Erythroblast (primary cell): ENCODE data around the gene RAB7A.

Source experiments
- GATA1 ChIP-seq: IDR thresholded peaks from 2 replicates; pipeline ENCODE4 v1.6.1; 2011; ENCODE audit warnings: low read depth, mild to moderate bottlenecking, control low read depth, low read length, moderate library complexity
- POLR2A ChIP-seq: IDR thresholded peaks from 2 replicates; pipeline ENCODE4 v1.6.1; 2011; ENCODE audit warnings: mild to moderate bottlenecking, low read length

DNA sequence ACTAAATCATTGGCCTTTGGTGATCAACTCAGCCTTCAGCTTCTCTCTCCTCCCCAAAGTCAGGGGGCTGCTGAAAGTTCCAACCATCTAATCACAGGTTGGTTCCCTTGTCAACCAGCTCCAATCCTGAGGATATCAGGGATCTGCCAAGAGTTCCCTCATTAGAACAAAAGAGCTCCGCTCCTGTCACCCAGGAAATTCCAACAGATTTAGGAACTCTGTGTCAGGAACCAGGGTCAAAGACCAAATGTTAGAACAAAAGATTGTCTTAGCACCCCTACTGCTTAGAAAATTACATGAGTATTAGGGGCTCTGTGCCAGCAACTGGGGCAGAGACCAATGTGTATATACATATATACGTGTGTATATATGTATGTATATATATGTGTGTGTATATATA is 32.3 kb upstream of the RAB7A start:
- TF ChIP-seq POLR2A, result no peak
- TF ChIP-seq GATA1, result no peak
